ENCODE results near the gene ANGEL2.
"Not testable (repeated sequence)": the region's sequence is repeated elsewhere in the genome, so short reads cannot be mapped to it uniquely, and the experiment has no call there.

Gene ANGEL2

DNA sequence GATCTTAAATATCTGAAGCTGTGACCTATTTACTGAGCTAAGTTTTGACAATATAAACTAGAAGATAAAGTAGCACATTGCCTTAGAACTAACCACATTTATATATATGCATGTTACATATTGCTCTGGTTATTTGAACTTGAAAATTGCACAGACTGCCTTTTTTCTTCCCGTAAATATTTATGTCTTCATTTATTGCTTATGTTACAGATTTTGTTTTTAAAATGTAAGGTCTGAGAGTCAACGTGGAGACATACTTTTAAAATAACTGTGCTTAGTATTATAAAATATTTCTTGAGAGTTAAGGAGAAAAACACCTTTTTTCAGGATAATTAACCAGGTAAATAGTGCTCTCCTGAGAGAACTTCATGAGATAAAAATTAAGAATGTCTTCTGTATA lies 38.5 kb upstream of the ANGEL2 start:
- no peak for DNase-seq (ENCODE audit: low spot score)
- TF ChIP-seq, protein P1, sequence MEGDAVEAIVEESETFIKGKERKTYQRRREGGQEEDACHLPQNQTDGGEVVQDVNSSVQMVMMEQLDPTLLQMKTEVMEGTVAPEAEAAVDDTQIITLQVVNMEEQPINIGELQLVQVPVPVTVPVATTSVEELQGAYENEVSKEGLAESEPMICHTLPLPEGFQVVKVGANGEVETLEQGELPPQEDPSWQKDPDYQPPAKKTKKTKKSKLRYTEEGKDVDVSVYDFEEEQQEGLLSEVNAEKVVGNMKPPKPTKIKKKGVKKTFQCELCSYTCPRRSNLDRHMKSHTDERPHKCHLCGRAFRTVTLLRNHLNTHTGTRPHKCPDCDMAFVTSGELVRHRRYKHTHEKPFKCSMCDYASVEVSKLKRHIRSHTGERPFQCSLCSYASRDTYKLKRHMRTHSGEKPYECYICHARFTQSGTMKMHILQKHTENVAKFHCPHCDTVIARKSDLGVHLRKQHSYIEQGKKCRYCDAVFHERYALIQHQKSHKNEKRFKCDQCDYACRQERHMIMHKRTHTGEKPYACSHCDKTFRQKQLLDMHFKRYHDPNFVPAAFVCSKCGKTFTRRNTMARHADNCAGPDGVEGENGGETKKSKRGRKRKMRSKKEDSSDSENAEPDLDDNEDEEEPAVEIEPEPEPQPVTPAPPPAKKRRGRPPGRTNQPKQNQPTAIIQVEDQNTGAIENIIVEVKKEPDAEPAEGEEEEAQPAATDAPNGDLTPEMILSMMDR (IDR thresholded peaks at IDR 0.05; ENCODE audit: extremely low read depth, missing control alignments): no peak

DNA sequence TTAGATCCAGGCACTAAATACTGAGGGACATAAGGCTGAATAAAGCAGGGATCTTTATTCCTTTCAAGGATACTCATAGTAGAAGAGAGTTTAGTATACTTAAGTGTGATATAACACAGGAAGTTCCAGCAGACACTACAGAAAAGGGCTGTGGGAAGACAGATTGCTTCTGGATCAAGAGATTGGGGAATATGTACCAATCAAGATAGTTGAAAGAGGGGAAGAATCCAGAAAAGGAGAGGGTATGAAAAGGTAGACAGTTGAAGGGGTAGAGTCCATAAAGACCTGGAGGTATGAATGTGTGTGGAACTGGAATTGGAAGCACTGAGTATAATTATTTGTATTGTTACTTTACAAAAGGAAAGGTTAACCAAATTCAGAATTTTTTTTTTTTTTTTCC lies 37.8 kb upstream of the ANGEL2 start:
- TF ChIP-seq, protein P1 (IDR thresholded peaks at IDR 0.05; ENCODE audit: extremely low read depth, missing control alignments): no peak
- no peak for DNase-seq (ENCODE audit: low spot score)

DNA sequence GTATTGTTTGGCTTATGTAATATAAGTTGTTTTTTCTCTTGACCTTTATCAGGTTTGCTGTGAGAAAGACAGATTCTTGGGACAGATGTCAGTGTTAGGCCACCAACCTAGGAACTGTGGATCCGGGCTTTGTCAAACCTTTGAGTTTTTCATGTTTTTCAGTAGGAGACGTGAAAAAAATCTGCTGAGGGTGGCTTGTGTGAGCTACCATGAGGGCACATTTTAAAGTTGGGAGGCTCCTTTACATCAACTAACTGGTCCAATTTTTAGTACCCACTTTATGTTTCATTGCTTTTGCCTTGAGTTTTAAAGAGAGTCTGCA lies 36.2 kb upstream of the ANGEL2 start:
- TF ChIP-seq, protein P1 (IDR thresholded peaks at IDR 0.05; ENCODE audit: extremely low read depth, missing control alignments): no peak
- DNase-seq (ENCODE audit: low spot score): no peak

DNA sequence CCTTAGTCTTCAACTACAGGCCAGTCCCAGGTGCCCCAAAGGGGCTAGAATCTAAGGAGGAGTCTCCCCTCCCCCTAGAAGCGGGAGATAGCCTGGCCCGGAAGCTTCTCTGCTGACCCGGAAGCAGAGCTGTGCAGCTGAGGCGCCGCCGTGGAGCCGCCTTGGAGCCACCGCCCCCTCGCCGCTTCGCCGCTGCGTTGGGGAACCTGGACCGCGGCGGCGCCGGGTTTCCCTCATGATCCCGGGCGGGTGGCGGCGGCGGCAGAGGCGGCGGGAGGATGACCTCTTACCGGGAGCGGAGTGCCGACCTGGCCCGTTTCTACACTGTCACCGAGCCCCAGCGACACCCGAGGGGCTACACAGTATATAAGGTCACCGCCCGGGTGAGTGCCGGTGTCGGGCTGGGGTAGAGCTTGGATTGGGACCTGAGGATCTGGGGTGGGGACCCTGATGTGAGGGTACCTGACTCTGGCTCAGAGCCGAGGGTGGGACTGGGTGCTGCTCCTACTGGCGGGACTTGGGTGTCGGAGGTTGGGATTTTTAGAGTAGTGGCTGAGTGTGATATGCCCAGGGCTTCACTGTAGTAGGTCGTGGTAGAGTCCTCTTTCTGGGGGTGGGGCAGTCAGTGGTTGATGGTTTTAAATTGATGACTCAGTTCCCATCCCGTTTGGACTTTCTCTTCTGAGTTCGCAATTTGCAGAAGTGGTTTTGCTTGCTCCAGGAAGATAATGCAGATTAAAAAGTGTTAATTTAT lies 35.6 kb upstream of the ANGEL2 start, which contains the start of gene RPS6KC1:
TSS of gene RPS6KC1 (plus strand) at position 115 of the 754 bp plus-strand sequence. CDS start at position 279, 164 bp downstream.
- peak; percentile 91 for DNase-seq (ENCODE audit: low spot score)
- TF ChIP-seq, protein P1 (IDR thresholded peaks at IDR 0.05; ENCODE audit: extremely low read depth, missing control alignments): no peak

DNA sequence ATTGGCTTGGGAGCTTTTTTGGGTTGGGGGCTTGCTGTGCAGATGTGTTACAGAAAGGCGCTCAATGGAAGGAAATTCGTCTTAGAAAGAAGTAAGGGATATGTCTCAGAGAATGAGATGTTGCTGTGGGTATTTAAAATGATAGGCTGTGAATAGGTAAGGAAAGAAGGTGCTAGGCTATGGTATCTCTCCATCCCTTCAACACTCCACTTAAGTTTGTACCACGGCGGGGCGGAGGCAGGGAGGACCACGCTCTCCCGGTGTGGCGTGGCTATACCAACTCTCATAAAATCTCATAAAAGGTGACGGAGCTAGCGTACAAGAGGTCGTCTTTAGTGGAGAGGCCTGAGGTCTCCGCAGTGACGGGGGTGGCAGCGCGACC lies 35.1 kb upstream of the ANGEL2 start:
- TF ChIP-seq, protein P1 (IDR thresholded peaks at IDR 0.05; ENCODE audit: extremely low read depth, missing control alignments): no peak

DNA sequence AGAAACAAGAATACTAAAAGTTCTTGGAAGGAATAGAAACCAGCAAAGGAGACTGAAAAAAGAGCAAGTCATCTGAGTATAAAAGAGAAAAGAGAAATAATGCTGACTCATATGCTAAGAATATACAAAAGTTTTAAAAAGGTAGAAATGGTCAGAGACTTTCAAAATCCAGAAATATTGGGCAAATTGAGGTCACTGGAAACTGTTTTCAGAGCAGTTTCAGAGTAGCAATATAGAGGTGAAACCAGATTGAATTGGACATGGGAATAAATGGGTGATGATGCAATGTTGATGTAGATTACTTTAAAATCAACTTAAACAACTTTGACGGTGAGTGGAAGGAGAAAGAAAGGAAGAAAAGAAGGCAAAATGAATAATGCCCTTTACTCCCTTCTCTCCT lies 33.6 kb upstream of the ANGEL2 start:
- TF ChIP-seq, protein P1 (IDR thresholded peaks at IDR 0.05; ENCODE audit: extremely low read depth, missing control alignments): no peak
- DNase-seq (ENCODE audit: low spot score): no peak

More for the DNA sequence above, 35.1 kb upstream of the ANGEL2 start:
- DNase-seq (ENCODE audit: low spot score): no peak

DNA sequence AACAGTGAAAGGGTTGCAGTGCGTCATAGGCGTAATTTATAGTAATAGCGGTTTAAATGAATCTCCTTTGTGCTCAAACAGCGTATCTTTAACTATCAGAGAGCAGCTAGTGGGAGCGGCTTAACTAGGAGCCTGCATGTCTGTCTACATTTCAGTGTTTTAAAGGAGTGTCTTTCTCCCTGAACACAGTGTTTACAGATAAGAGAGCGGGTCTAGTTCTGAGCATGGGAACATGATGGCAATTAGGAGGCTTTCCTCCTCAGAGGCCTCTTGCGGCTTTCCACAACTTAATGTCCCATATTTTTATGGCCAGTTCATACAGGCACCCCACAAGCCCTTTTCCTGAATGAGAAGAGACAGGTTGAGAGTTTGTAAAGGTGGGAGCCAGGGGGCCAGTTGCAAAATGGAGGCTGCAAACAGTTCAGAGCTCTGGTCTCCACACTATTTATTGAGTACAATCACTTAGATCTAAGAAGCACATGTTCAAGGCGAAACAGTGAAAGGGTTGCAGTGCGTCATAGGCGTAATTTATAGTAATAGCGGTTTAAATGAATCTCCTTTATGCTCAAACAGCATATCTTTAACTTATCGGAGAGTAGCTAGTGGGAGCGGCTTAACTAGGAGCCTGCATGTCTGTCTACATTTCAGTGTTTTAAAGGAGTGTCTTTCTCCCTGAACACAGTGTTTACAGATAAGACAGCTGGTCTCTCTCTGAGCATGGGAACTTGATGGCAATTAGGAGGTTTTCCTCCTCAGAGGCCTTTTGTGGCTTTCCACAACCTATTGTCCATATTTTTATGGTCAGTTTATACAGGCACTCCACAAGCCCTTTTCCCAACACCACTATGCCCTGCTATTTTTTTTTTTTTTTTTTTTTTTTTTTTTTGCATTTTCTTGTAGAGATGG lies 29.9 kb upstream of the ANGEL2 start:
- DNase-seq (ENCODE audit: low spot score): not testable (repeated sequence)

Measured in GM20000 (cell line).